Liver (tissue), 9 donors: ENCODE results near the gene MTRF1L. TPM values are rescaled to one million over a fixed set of nuclear protein-coding genes. Genes with fewer than 3 reads are reported as not detected.
A peak's percentile ranks its signal among the peaks of the same experiment; 100 is the strongest.

ENCODE experiments used
- DNase-seq: peaks from one replicate; pipeline ENCODE4 v3.0.0-alpha.2; 2017; ENCODE audit warnings: low spot score
- H3K27ac ChIP-seq, 2 donors: one replicate each; pipeline ENCODE4 v1.7.0; 2013; ENCODE audit warnings: inconsistent platforms in 2 of 2, low read length in 2 of 2, control low read depth in 1 of 2, low read depth in 1 of 2, mild to moderate bottlenecking in 1 of 2
- H3K27me3 ChIP-seq, 4 donors: one replicate each; pipeline versions ENCODE4 v1.6.1 to v1.7.0; 2013; ENCODE audit warnings: low read length in 3 of 4, inconsistent platforms in 1 of 4, mild to moderate bottlenecking in 1 of 4, moderate library complexity in 1 of 4; ENCODE audit not compliant: control insufficient read depth in 4 of 4, insufficient read depth in 4 of 4
- H3K36me3 ChIP-seq, 4 donors: one replicate each; pipeline versions ENCODE4 v1.6.1 to v1.7.0; 2013; ENCODE audit warnings: low read length in 3 of 4, mild to moderate bottlenecking in 3 of 4, low read depth in 1 of 4, moderate library complexity in 1 of 4; ENCODE audit not compliant: control insufficient read depth in 4 of 4, insufficient read depth in 3 of 4
- H3K4me1 ChIP-seq, 4 donors: one replicate each; pipeline versions ENCODE4 v1.6.1 to v1.7.0; 2013; ENCODE audit warnings: low read length in 3 of 4, mild to moderate bottlenecking in 3 of 4, moderate library complexity in 1 of 4; ENCODE audit not compliant: control insufficient read depth in 4 of 4, insufficient read depth in 4 of 4
- H3K4me3 ChIP-seq, 3 donors: one replicate each; pipeline versions ENCODE4 v1.6.1 to v1.7.0; 2013; ENCODE audit warnings: low read length in 3 of 3, control low read depth in 1 of 3, low read depth in 1 of 3, mild to moderate bottlenecking in 1 of 3
- H3K9ac ChIP-seq, 2 donors: one replicate each; pipeline ENCODE4 v1.7.0; 2013; ENCODE audit warnings: low read length in 2 of 2, mild to moderate bottlenecking in 2 of 2, moderate library complexity in 2 of 2, control low read depth in 1 of 2, low read depth in 1 of 2
- H3K9me3 ChIP-seq, 4 donors: one replicate each; pipeline versions ENCODE4 v1.6.1 to v1.7.0; 2013; ENCODE audit warnings: low read length in 3 of 4; ENCODE audit not compliant: control insufficient read depth in 4 of 4
- EGR1 ChIP-seq, 2 donors: IDR thresholded peaks; 2 replicates each; pipeline ENCODE4 v1.6.1; 2016 to 2018; ENCODE audit warnings: antibody characterized with exemption in 2 of 2, low read depth in 2 of 2
- FOXA1 ChIP-seq: IDR thresholded peaks from 2 replicates; pipeline ENCODE4 v1.6.1; 2016; ENCODE audit warnings: antibody characterized with exemption
- GABPA ChIP-seq, 2 donors: IDR thresholded peaks in 1 of 2; conservative IDR thresholded peaks in 1 of 2; 2 replicates each; pipeline ENCODE4 v1.6.1; 2016; ENCODE audit warnings: antibody characterized with exemption in 2 of 2, mild to moderate bottlenecking in 1 of 2, moderate library complexity in 1 of 2
- HNF4A ChIP-seq, 2 donors: conservative IDR thresholded peaks; 2 replicates each; pipeline ENCODE4 v1.6.1; 2016; ENCODE audit warnings: antibody characterized with exemption in 2 of 2, mild to moderate bottlenecking in 2 of 2
- HNF4G ChIP-seq: IDR thresholded peaks from 2 replicates; pipeline ENCODE4 v1.6.1; 2016; ENCODE audit warnings: antibody characterized with exemption
- JUND ChIP-seq, 2 donors: IDR thresholded peaks; 2 replicates each; pipeline ENCODE4 v1.6.1; 2016; ENCODE audit warnings: antibody characterized with exemption in 2 of 2
- NR2F2 ChIP-seq: IDR thresholded peaks from 2 replicates; pipeline ENCODE4 v1.6.1; 2016; ENCODE audit warnings: antibody characterized with exemption
- RXRA ChIP-seq, 2 donors: IDR thresholded peaks; 2 replicates each; pipeline ENCODE4 v1.6.1; 2017 to 2018; ENCODE audit warnings: antibody characterized with exemption in 2 of 2, mild to moderate bottlenecking in 1 of 2
- SP1 ChIP-seq: IDR thresholded peaks from 2 replicates; pipeline ENCODE4 v1.6.1; 2018; ENCODE audit warnings: antibody characterized with exemption, mild to moderate bottlenecking
- TAF1 ChIP-seq: conservative IDR thresholded peaks from 2 replicates; pipeline ENCODE4 v1.6.1; 2016; ENCODE audit warnings: antibody characterized with exemption, mild to moderate bottlenecking
- YY1 ChIP-seq: IDR thresholded peaks from 2 replicates; pipeline ENCODE4 v1.6.1; 2016; ENCODE audit warnings: antibody characterized with exemption, mild to moderate bottlenecking
- WGBS: extraction: QIAGEN DNeasy Blood & Tissue Kit; methylation state at CpG from one replicate; pipeline ENCODE4 v1.1.7; 2013; 5-methylcytosine and 5-hydroxymethylcytosine counted together
- polyA plus RNA-seq, 2 donors: library from polyadenylated mRNA; stranded (reverse) in 1 of 2; unstranded in 1 of 2; fragments of 200-250 nt in 1 of 2; fragments of >200 nt in 1 of 2; fragmentation: Nextera tagmentation in 1 of 2; extraction: Ambion mirVana in 1 of 2; gene quantifications; one replicate each; pipeline versions ENCODE4 v1.2.1 to v1.2.3, GENCODE V29; 2013 to 2015
- total RNA-seq, 2 donors: library from RNA; depleted of rRNA; stranded (reverse); fragments of >200 nt; gene quantifications; one replicate each; pipeline ENCODE4 v1.2.3, GENCODE V29; 2014
- TF ChIP-seq, protein P1 (sequence below): fragments of 150-350 bp; IDR thresholded peaks from 2 replicates; pipeline ENCODE4 v1.5.1; 2017; ENCODE audit warnings: improper control_type of control experiment, low read depth, low read length; ENCODE audit not compliant: missing input control
- TF ChIP-seq, protein P2 (sequence below): IDR thresholded peaks from 2 replicates; pipeline ENCODE4 v1.6.1; 2016; ENCODE audit warnings: antibody characterized with exemption
- TF ChIP-seq, protein P3 (sequence below): IDR thresholded peaks from 2 replicates; pipeline ENCODE4 v1.6.1; 2016; ENCODE audit warnings: antibody characterized with exemption, mild to moderate bottlenecking
- donor health status: healthy.
- donor health status: healthy.
- donor health status: healthy.
- donor health status: healthy.
- donor health status: healthy.

Gene MTRF1L
- total and polyA plus RNA-seq, 4 donors: 6.1 to 11.1 (median 8.4) TPM

DNA sequence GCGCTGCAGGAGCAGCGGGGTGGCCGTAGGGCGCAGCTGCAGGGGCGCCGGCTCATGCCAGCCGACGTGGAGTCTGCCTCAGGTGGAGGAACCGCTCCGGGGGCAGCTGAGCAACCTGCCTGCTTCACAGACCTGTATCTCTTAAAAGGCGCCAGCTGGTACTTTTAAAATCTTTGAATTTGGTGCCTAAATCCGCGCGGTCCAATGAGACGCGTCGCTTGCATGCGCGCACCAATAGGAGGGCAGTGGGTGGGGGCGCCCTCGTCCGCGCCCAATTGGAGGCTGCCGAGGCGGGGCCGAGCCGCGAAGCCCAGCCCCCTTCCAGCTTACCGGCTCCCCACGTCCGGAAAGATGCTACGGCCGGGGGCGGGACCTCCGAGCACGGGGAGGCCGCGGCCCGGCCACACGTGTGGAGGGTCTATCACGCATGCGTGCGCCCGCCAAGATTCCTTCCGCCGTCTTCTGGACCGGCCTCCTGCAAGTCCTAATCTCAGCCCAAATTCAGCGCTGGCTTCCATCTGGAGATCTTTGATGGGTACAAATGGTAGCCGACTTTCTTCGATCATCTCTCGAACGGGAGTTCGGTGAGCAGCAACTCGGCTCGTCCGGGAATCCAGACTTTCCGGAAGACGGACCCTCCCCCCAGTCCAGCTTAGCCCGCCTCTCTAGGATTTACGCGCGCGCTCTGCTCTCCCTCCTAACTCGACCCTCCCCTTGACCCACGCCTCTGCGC, 19.4 kb downstream of the MTRF1L start, which contains the start of gene FBXO5 (continued):
- TF ChIP-seq, protein P1, sequence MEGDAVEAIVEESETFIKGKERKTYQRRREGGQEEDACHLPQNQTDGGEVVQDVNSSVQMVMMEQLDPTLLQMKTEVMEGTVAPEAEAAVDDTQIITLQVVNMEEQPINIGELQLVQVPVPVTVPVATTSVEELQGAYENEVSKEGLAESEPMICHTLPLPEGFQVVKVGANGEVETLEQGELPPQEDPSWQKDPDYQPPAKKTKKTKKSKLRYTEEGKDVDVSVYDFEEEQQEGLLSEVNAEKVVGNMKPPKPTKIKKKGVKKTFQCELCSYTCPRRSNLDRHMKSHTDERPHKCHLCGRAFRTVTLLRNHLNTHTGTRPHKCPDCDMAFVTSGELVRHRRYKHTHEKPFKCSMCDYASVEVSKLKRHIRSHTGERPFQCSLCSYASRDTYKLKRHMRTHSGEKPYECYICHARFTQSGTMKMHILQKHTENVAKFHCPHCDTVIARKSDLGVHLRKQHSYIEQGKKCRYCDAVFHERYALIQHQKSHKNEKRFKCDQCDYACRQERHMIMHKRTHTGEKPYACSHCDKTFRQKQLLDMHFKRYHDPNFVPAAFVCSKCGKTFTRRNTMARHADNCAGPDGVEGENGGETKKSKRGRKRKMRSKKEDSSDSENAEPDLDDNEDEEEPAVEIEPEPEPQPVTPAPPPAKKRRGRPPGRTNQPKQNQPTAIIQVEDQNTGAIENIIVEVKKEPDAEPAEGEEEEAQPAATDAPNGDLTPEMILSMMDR: no peak
- peak; percentile 28 to 32 for TF ChIP-seq HNF4A (conservative IDR thresholded peaks at IDR 0.05)

GRCh38 chr6:152981989-152982903, 20.3 kb downstream of the MTRF1L start:
- DNase-seq: peak; percentile 66
- no peaks in the 10 kb centered on the region for H3K9me3 ChIP-seq
- no peaks in the 10 kb centered on the region for H3K27me3 ChIP-seq
- 10% methylated on average over 71 of the region's 71 CpGs for WGBS
- no peak overlapping the region for H3K9ac ChIP-seq
- peak overlapping the region; percentile 49 to 63 (median 53) for H3K4me3 ChIP-seq
- TF ChIP-seq, protein P2, sequence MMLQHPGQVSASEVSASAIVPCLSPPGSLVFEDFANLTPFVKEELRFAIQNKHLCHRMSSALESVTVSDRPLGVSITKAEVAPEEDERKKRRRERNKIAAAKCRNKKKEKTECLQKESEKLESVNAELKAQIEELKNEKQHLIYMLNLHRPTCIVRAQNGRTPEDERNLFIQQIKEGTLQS: no peak
- TF ChIP-seq RXRA (IDR thresholded peaks at IDR 0.05) (no peak), HNF4G (no peak), GABPA (IDR thresholded peaks at IDR 0.05 in 1 of 2, conservative IDR thresholded peaks at IDR 0.05 in 1 of 2) (no peak), SP1 (no peak), HNF4A (conservative IDR thresholded peaks at IDR 0.05) (no peak), YY1 (no peak), NR2F2 (no peak), TAF1 (no peak), JUND (IDR thresholded peaks at IDR 0.05) (no peak), FOXA1 (no peak), EGR1 (IDR thresholded peaks at IDR 0.05; ENCODE audit: low read depth in 2 of 2) (no peak)
- TF ChIP-seq, protein P3, sequence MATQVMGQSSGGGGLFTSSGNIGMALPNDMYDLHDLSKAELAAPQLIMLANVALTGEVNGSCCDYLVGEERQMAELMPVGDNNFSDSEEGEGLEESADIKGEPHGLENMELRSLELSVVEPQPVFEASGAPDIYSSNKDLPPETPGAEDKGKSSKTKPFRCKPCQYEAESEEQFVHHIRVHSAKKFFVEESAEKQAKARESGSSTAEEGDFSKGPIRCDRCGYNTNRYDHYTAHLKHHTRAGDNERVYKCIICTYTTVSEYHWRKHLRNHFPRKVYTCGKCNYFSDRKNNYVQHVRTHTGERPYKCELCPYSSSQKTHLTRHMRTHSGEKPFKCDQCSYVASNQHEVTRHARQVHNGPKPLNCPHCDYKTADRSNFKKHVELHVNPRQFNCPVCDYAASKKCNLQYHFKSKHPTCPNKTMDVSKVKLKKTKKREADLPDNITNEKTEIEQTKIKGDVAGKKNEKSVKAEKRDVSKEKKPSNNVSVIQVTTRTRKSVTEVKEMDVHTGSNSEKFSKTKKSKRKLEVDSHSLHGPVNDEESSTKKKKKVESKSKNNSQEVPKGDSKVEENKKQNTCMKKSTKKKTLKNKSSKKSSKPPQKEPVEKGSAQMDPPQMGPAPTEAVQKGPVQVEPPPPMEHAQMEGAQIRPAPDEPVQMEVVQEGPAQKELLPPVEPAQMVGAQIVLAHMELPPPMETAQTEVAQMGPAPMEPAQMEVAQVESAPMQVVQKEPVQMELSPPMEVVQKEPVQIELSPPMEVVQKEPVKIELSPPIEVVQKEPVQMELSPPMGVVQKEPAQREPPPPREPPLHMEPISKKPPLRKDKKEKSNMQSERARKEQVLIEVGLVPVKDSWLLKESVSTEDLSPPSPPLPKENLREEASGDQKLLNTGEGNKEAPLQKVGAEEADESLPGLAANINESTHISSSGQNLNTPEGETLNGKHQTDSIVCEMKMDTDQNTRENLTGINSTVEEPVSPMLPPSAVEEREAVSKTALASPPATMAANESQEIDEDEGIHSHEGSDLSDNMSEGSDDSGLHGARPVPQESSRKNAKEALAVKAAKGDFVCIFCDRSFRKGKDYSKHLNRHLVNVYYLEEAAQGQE: no peak
- TF ChIP-seq, protein P1: no peak
- H3K27ac ChIP-seq: no peak overlapping the region
- H3K36me3 ChIP-seq: no peaks in the 10 kb centered on the region
- H3K4me1 ChIP-seq: peaks cover 8 to 18% (median 13%) of the 10 kb centered on the region in 4 donors
